ENCODE results near the gene CABP4. TPM values are rescaled to one million over a fixed set of nuclear protein-coding genes. Genes with fewer than 3 reads are reported as not detected.
"Not testable (repeated sequence)": the region's sequence is repeated elsewhere in the genome, so short reads cannot be mapped to it uniquely, and the experiment has no call there.

CABP4 gene
- total RNA-seq, 1 experiment from 2014 or later, result not detected

DNA sequence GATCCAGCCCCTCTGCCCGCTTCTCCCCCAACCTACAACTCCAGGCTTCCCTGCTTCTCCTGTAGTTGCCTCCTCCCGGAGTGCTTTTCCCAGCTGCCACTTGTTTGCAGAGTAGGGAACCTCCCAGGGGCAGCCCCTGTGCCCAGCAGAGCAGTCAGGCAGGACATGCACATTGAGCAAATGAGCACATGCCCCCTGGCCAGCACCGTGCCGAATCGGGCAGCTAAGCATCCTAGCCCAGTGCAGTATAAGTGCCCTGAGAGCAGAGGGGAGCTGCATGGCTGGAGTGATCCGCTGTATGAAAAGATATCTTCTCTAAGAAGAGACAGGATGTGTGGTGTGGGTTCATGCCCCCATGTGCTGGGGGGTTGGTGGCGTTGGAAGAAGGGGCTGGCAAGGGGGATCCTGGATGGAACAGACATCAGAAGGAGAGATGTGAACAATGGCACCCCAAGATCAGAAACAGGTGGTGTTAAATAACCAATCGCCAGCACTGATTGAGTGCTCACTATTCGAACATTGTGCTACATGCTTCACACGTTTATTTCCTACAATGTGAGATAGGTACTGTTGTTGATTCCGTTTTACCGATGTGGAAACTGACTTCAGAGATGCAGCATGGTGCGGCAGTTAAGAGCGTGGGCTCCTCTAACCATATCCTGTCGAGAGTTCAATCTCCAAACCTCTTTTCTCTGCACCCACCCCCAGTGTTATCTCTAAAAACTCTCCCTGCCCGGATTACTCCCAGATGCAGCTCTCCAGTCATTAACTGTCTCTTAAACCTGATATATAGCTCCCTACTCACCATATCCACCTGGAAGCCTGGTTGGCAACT is 28.9 kb downstream of the CABP4 start:
- Mint-ChIP-seq H3K27ac (ENCODE audit: low read depth, unreplicated experiment) (no peak overlapping the region), H3K9me3 (ENCODE audit: unreplicated experiment) (no peaks in the 10 kb centered on the region), H3K27me3 (ENCODE audit: insufficient read depth, unreplicated experiment) (no peaks in the 10 kb centered on the region), H3K36me3 (ENCODE audit: insufficient read depth, unreplicated experiment) (peaks cover 41% of the 10 kb centered on the region), H3K4me3 (ENCODE audit: unreplicated experiment) (peak overlapping the region; percentile 90), H3K4me1 (ENCODE audit: insufficient read depth, unreplicated experiment) (peaks cover 36% of the 10 kb centered on the region)
- BruUV-seq (replicated peaks), result no TSS peak
- DNase-seq (ENCODE audit: unreplicated experiment), result no peak
- POLR2A ChIA-PET, result interaction anchor here (0.9 to 2.1 kb wide), 4 partner anchors 14 to 56 kb away, joined by 3 to 11 read pairs (median 8); partner anchors contain the start of genes PITPNM1, RPS6KB2 and TMEM134
- CTCF ChIA-PET, result interaction anchor here (0.7 to 0.9 kb wide), 2 partner anchors 12 to 202 kb away, joined by 3 read pairs; no protein-coding TSS in a partner anchor
- intact Hi-C loops (cut with micrococcal nuclease), result loop anchor here (1.0 kb wide), 1 partner anchor 22 kb away; no protein-coding TSS in a partner anchor
- TF ChIP-seq, protein P1, sequence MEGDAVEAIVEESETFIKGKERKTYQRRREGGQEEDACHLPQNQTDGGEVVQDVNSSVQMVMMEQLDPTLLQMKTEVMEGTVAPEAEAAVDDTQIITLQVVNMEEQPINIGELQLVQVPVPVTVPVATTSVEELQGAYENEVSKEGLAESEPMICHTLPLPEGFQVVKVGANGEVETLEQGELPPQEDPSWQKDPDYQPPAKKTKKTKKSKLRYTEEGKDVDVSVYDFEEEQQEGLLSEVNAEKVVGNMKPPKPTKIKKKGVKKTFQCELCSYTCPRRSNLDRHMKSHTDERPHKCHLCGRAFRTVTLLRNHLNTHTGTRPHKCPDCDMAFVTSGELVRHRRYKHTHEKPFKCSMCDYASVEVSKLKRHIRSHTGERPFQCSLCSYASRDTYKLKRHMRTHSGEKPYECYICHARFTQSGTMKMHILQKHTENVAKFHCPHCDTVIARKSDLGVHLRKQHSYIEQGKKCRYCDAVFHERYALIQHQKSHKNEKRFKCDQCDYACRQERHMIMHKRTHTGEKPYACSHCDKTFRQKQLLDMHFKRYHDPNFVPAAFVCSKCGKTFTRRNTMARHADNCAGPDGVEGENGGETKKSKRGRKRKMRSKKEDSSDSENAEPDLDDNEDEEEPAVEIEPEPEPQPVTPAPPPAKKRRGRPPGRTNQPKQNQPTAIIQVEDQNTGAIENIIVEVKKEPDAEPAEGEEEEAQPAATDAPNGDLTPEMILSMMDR (IDR thresholded peaks at IDR 0.05; ENCODE audit: unreplicated experiment), result no peak

- ChIA-PET POLR2A (interaction anchor here (0.9 to 1.1 kb wide), 2 partner anchors 17 to 56 kb away, joined by 3 read pairs; no protein-coding TSS in a partner anchor), CTCF (no interaction called here)
- TF ChIP-seq, protein P1 (IDR thresholded peaks at IDR 0.05; ENCODE audit: unreplicated experiment), result no peak
- no peak for DNase-seq (ENCODE audit: unreplicated experiment)
- peaks cover 42% of the 10 kb centered on the region for H3K36me3 Mint-ChIP-seq (ENCODE audit: insufficient read depth, unreplicated experiment)
- no peaks in the 10 kb centered on the region for H3K9me3 Mint-ChIP-seq (ENCODE audit: unreplicated experiment)
- H3K27me3 Mint-ChIP-seq (ENCODE audit: insufficient read depth, unreplicated experiment), result no peaks in the 10 kb centered on the region
- intact Hi-C loops (cut with micrococcal nuclease), result no loop called here
- no peak overlapping the region for H3K27ac Mint-ChIP-seq (ENCODE audit: low read depth, unreplicated experiment)
- H3K4me1 Mint-ChIP-seq (ENCODE audit: insufficient read depth, unreplicated experiment), result peaks cover 36% of the 10 kb centered on the region
- peak overlapping the region; percentile 90 for H3K4me3 Mint-ChIP-seq (ENCODE audit: unreplicated experiment)
- BruUV-seq (replicated peaks), result no TSS peak
Measured at GRCh38 chr11:67484847-67485311, 29.7 kb downstream of the CABP4 start.

DNA sequence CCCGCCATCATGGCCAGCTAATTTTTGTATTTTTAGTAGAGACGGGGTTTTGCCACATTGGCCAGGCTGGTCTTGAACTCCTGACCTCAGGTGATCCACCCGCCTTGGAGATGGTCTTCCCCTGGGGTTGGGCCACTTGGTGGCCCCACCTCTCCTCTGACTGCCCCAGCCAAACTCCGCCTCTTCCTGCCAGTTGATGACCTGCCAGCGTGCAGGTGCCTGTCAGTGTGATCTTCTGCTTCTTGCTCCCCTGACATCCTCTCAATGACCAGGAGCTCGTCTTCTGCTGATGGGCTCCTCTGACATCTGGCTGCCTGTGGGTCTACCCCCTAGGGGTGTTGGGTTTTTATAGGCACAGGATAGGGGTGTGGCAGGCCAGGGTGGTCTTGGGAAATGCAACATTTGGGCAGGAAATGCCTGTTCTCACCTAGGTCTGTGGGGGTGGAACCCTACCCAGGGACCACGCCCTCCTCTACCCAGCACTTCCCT is 30.8 kb downstream of the CABP4 start:
- H3K4me1 Mint-ChIP-seq (ENCODE audit: insufficient read depth, unreplicated experiment), result peaks cover 36% of the 10 kb centered on the region
- H3K27ac Mint-ChIP-seq (ENCODE audit: low read depth, unreplicated experiment), result peak overlapping the region; percentile 4
- H3K9me3 Mint-ChIP-seq (ENCODE audit: unreplicated experiment); H3K4me3 Mint-ChIP-seq (ENCODE audit: unreplicated experiment); BruUV-seq (replicated peaks); intact Hi-C loops (cut with micrococcal nuclease); H3K27me3 Mint-ChIP-seq (ENCODE audit: insufficient read depth, unreplicated experiment); DNase-seq (ENCODE audit: unreplicated experiment): not testable (repeated sequence)
- peaks cover 44% of the 10 kb centered on the region for H3K36me3 Mint-ChIP-seq (ENCODE audit: insufficient read depth, unreplicated experiment)
- CTCF ChIA-PET, result interaction anchor here (0.6 to 1.2 kb wide), 4 partner anchors 16 to 173 kb away, joined by 3 to 5 read pairs (median 3); no protein-coding TSS in a partner anchor
- POLR2A ChIA-PET, result interaction anchor here (1.1 kb wide), 1 partner anchor 57 kb away, joined by 3 read pairs; no protein-coding TSS in a partner anchor

- Mint-ChIP-seq H3K4me1 (ENCODE audit: insufficient read depth, unreplicated experiment) (peaks cover 36% of the 10 kb centered on the region), H3K36me3 (ENCODE audit: insufficient read depth, unreplicated experiment) (peaks cover 49% of the 10 kb centered on the region), H3K27me3 (ENCODE audit: insufficient read depth, unreplicated experiment) (no peaks in the 10 kb centered on the region), H3K4me3 (ENCODE audit: unreplicated experiment) (no peak overlapping the region), H3K9me3 (ENCODE audit: unreplicated experiment) (no peaks in the 10 kb centered on the region), H3K27ac (ENCODE audit: low read depth, unreplicated experiment) (peak overlapping the region; percentile 4)
- TF ChIP-seq, protein P1 (IDR thresholded peaks at IDR 0.05; ENCODE audit: unreplicated experiment), result no peak
- CTCF ChIA-PET, result interaction anchor here (0.7 to 1.2 kb wide), 2 partner anchors 18 to 20 kb away, joined by 3 read pairs; no protein-coding TSS in a partner anchor
- POLR2A ChIA-PET, result no interaction called here
- DNase-seq (ENCODE audit: unreplicated experiment), result no peak
- intact Hi-C loops (cut with micrococcal nuclease), result no loop called here
- no TSS peak for BruUV-seq (replicated peaks)
Measured at GRCh38 chr11:67486481-67487195, 31.5 kb downstream of the CABP4 start.
